ENCODE measurements around the gene ARHGDIG.
"Not testable (repeated sequence)": the region's sequence is repeated elsewhere in the genome, so short reads cannot be mapped to it uniquely, and the experiment has no call there.

Gene ARHGDIG

GRCh38 chr16:253833-254232 is 26.6 kb upstream of the ARHGDIG start:
- Histone ChIP-seq H3K36me3 (ENCODE audit: control insufficient read depth, insufficient read depth, low read length) (peaks cover 36% of the 10 kb centered on the region), H3K4me3 (ENCODE audit: low read depth, low read length) (no peak overlapping the region), H3K9ac (ENCODE audit: low read depth, low read length) (no peak overlapping the region)

GRCh38 chr16:254461-254860 is 25.9 kb upstream of the ARHGDIG start:
- Histone ChIP-seq H3K9me3 (ENCODE audit: control insufficient read depth, insufficient read depth, low read length) (no peaks in the 10 kb centered on the region), H3K27ac (ENCODE audit: low read depth, low read length) (no peak overlapping the region), H3K36me3 (ENCODE audit: control insufficient read depth, insufficient read depth, low read length) (peaks cover 43% of the 10 kb centered on the region), H3K27me3 (ENCODE audit: control insufficient read depth, insufficient read depth, low read length) (no peaks in the 10 kb centered on the region), H3K4me1 (ENCODE audit: control insufficient read depth, insufficient read depth, low read length) (no peaks in the 10 kb centered on the region), H3K4me3 (ENCODE audit: low read depth, low read length) (no peak overlapping the region), H3K9ac (ENCODE audit: low read depth, low read length) (no peak overlapping the region)

More at GRCh38 chr16:253833-254232, 26.6 kb upstream of the ARHGDIG start:
- H3K9me3 ChIP-seq (ENCODE audit: control insufficient read depth, insufficient read depth, low read length), result no peaks in the 10 kb centered on the region
- no peaks in the 10 kb centered on the region for H3K27me3 ChIP-seq (ENCODE audit: control insufficient read depth, insufficient read depth, low read length)
- H3K27ac ChIP-seq (ENCODE audit: low read depth, low read length), result no peak overlapping the region
- no peaks in the 10 kb centered on the region for H3K4me1 ChIP-seq (ENCODE audit: control insufficient read depth, insufficient read depth, low read length)

- H3K9me3 ChIP-seq (ENCODE audit: control insufficient read depth, insufficient read depth, low read length), result no peaks in the 10 kb centered on the region
- H3K36me3 ChIP-seq (ENCODE audit: control insufficient read depth, insufficient read depth, low read length), result peaks cover 48% of the 10 kb centered on the region
- H3K27me3 ChIP-seq (ENCODE audit: control insufficient read depth, insufficient read depth, low read length), result no peaks in the 10 kb centered on the region
- no peaks in the 10 kb centered on the region for H3K4me1 ChIP-seq (ENCODE audit: control insufficient read depth, insufficient read depth, low read length)
- H3K27ac ChIP-seq (ENCODE audit: low read depth, low read length), result no peak overlapping the region
- H3K4me3 ChIP-seq (ENCODE audit: low read depth, low read length), result no peak overlapping the region
- no peak overlapping the region for H3K9ac ChIP-seq (ENCODE audit: low read depth, low read length)
These were observed 25.2 kb upstream of the ARHGDIG start for GRCh38 chr16:255183-255582.

GRCh38 chr16:258091-258490 is 22.3 kb upstream of the ARHGDIG start:
- not testable (repeated sequence) for H3K27ac ChIP-seq (ENCODE audit: low read depth, low read length)
- peaks cover 62% of the 10 kb centered on the region for H3K36me3 ChIP-seq (ENCODE audit: control insufficient read depth, insufficient read depth, low read length)

GRCh38 chr16:259226-259625 is 21.2 kb upstream of the ARHGDIG start:
- peaks cover 53% of the 10 kb centered on the region for H3K36me3 ChIP-seq (ENCODE audit: control insufficient read depth, insufficient read depth, low read length)
- H3K4me3 ChIP-seq (ENCODE audit: low read depth, low read length), result no peak overlapping the region
- H3K27me3 ChIP-seq (ENCODE audit: control insufficient read depth, insufficient read depth, low read length), result no peaks in the 10 kb centered on the region
- H3K9me3 ChIP-seq (ENCODE audit: control insufficient read depth, insufficient read depth, low read length), result no peaks in the 10 kb centered on the region
- H3K9ac ChIP-seq (ENCODE audit: low read depth, low read length), result no peak overlapping the region
- H3K27ac ChIP-seq (ENCODE audit: low read depth, low read length), result no peak overlapping the region
- no peaks in the 10 kb centered on the region for H3K4me1 ChIP-seq (ENCODE audit: control insufficient read depth, insufficient read depth, low read length)

More at GRCh38 chr16:258091-258490, 22.3 kb upstream of the ARHGDIG start:
- not testable (repeated sequence) for H3K27me3 ChIP-seq (ENCODE audit: control insufficient read depth, insufficient read depth, low read length); H3K9ac ChIP-seq (ENCODE audit: low read depth, low read length); H3K4me3 ChIP-seq (ENCODE audit: low read depth, low read length); H3K9me3 ChIP-seq (ENCODE audit: control insufficient read depth, insufficient read depth, low read length); H3K4me1 ChIP-seq (ENCODE audit: control insufficient read depth, insufficient read depth, low read length)

- no peak overlapping the region for H3K4me3 ChIP-seq (ENCODE audit: low read depth, low read length)
- H3K36me3 ChIP-seq (ENCODE audit: control insufficient read depth, insufficient read depth, low read length), result peaks cover 50% of the 10 kb centered on the region
- H3K27me3 ChIP-seq (ENCODE audit: control insufficient read depth, insufficient read depth, low read length), result no peaks in the 10 kb centered on the region
- no peak overlapping the region for H3K9ac ChIP-seq (ENCODE audit: low read depth, low read length)
- H3K9me3 ChIP-seq (ENCODE audit: control insufficient read depth, insufficient read depth, low read length), result no peaks in the 10 kb centered on the region
- H3K27ac ChIP-seq (ENCODE audit: low read depth, low read length), result no peak overlapping the region
- no peaks in the 10 kb centered on the region for H3K4me1 ChIP-seq (ENCODE audit: control insufficient read depth, insufficient read depth, low read length)
These were observed 20.6 kb upstream of the ARHGDIG start for GRCh38 chr16:259814-260253.

- Histone ChIP-seq H3K9me3 (ENCODE audit: control insufficient read depth, insufficient read depth, low read length) (no peaks in the 10 kb centered on the region), H3K9ac (ENCODE audit: low read depth, low read length) (no peak overlapping the region), H3K27me3 (ENCODE audit: control insufficient read depth, insufficient read depth, low read length) (no peaks in the 10 kb centered on the region), H3K4me3 (ENCODE audit: low read depth, low read length) (no peak overlapping the region), H3K27ac (ENCODE audit: low read depth, low read length) (no peak overlapping the region), H3K4me1 (ENCODE audit: control insufficient read depth, insufficient read depth, low read length) (no peaks in the 10 kb centered on the region), H3K36me3 (ENCODE audit: control insufficient read depth, insufficient read depth, low read length) (peaks cover 48% of the 10 kb centered on the region)
These were observed 20.1 kb upstream of the ARHGDIG start for GRCh38 chr16:260326-260725.

GRCh38 chr16:261031-261691 is 19.2 kb upstream of the ARHGDIG start:
- Histone ChIP-seq H3K27ac (ENCODE audit: low read depth, low read length) (no peak overlapping the region), H3K4me1 (ENCODE audit: control insufficient read depth, insufficient read depth, low read length) (no peaks in the 10 kb centered on the region), H3K27me3 (ENCODE audit: control insufficient read depth, insufficient read depth, low read length) (no peaks in the 10 kb centered on the region), H3K4me3 (ENCODE audit: low read depth, low read length) (no peak overlapping the region), H3K9me3 (ENCODE audit: control insufficient read depth, insufficient read depth, low read length) (no peaks in the 10 kb centered on the region), H3K9ac (ENCODE audit: low read depth, low read length) (no peak overlapping the region), H3K36me3 (ENCODE audit: control insufficient read depth, insufficient read depth, low read length) (peaks cover 41% of the 10 kb centered on the region)

- no peaks in the 10 kb centered on the region for H3K9me3 ChIP-seq (ENCODE audit: control insufficient read depth, insufficient read depth, low read length)
- no peak overlapping the region for H3K27ac ChIP-seq (ENCODE audit: low read depth, low read length)
- H3K36me3 ChIP-seq (ENCODE audit: control insufficient read depth, insufficient read depth, low read length), result peaks cover 40% of the 10 kb centered on the region
- no peaks in the 10 kb centered on the region for H3K27me3 ChIP-seq (ENCODE audit: control insufficient read depth, insufficient read depth, low read length)
- H3K9ac ChIP-seq (ENCODE audit: low read depth, low read length), result no peak overlapping the region
- no peak overlapping the region for H3K4me3 ChIP-seq (ENCODE audit: low read depth, low read length)
- H3K4me1 ChIP-seq (ENCODE audit: control insufficient read depth, insufficient read depth, low read length), result no peaks in the 10 kb centered on the region
These were observed 18.2 kb upstream of the ARHGDIG start for GRCh38 chr16:262121-262745.

- Histone ChIP-seq H3K9me3 (ENCODE audit: control insufficient read depth, insufficient read depth, low read length) (no peaks in the 10 kb centered on the region), H3K9ac (ENCODE audit: low read depth, low read length) (no peak overlapping the region), H3K27me3 (ENCODE audit: control insufficient read depth, insufficient read depth, low read length) (no peaks in the 10 kb centered on the region), H3K36me3 (ENCODE audit: control insufficient read depth, insufficient read depth, low read length) (peaks cover 40% of the 10 kb centered on the region), H3K4me3 (ENCODE audit: low read depth, low read length) (no peak overlapping the region), H3K4me1 (ENCODE audit: control insufficient read depth, insufficient read depth, low read length) (no peaks in the 10 kb centered on the region), H3K27ac (ENCODE audit: low read depth, low read length) (no peak overlapping the region)
These were observed 17.1 kb upstream of the ARHGDIG start for GRCh38 chr16:263182-263774.

GRCh38 chr16:263944-264343 is 16.4 kb upstream of the ARHGDIG start:
- Histone ChIP-seq H3K4me1 (ENCODE audit: control insufficient read depth, insufficient read depth, low read length) (no peaks in the 10 kb centered on the region), H3K9ac (ENCODE audit: low read depth, low read length) (no peak overlapping the region), H3K27me3 (ENCODE audit: control insufficient read depth, insufficient read depth, low read length) (no peaks in the 10 kb centered on the region), H3K27ac (ENCODE audit: low read depth, low read length) (no peak overlapping the region), H3K9me3 (ENCODE audit: control insufficient read depth, insufficient read depth, low read length) (no peaks in the 10 kb centered on the region), H3K36me3 (ENCODE audit: control insufficient read depth, insufficient read depth, low read length) (peaks cover 38% of the 10 kb centered on the region), H3K4me3 (ENCODE audit: low read depth, low read length) (no peak overlapping the region)
